Fibroblast of villous mesenchyme (primary cell): Measurements from ENCODE around the gene IGSF11. TPM values are rescaled to one million over a fixed set of nuclear protein-coding genes. Genes with fewer than 3 reads are reported as not detected.

ENCODE experiments used
- DNase-seq: peaks from one replicate; pipeline ENCODE4 v3.0.0-alpha.2; 2010; ENCODE audit warnings: low read depth
- H3K4me3 ChIP-seq: 2 replicates; pipeline ENCODE4 v1.5.1; 2011; ENCODE audit warnings: low read depth, mild to moderate bottlenecking, low read length
- total RNA-seq: library from RNA; depleted of rRNA; stranded (reverse); fragments of >200 nt; gene quantifications from 2 replicates; pipeline ENCODE4 v1.2.3, GENCODE V29; 2012
- TF ChIP-seq, protein P1 (sequence below): IDR thresholded peaks from 2 replicates; pipeline ENCODE4 v1.5.1; 2012; ENCODE audit warnings: low read depth, mild to moderate bottlenecking, low read length; ENCODE audit not compliant: insufficient read depth

The IGSF11 gene
- total RNA-seq, 1 donor, result under 0.01 TPM

DNA sequence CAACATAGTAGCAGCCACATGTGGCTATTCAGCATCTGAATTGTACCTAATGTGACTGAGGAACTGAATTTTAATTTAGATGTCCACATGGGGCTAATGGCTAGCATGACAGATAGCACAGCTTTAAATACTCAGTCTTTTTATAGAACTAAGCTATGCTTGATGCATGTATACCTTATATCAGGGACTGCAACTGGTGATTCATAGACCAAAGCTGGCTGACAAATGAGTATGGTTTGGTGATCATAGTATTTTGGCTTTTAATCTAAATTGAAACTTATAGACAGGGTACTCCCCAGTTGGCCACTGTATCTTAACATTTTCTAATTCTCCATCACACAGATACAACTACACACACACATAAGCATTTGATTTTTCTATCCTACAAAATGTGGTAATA, 83.6 kb downstream of the IGSF11 start:
- no peak for DNase-seq
- TF ChIP-seq, protein P1, sequence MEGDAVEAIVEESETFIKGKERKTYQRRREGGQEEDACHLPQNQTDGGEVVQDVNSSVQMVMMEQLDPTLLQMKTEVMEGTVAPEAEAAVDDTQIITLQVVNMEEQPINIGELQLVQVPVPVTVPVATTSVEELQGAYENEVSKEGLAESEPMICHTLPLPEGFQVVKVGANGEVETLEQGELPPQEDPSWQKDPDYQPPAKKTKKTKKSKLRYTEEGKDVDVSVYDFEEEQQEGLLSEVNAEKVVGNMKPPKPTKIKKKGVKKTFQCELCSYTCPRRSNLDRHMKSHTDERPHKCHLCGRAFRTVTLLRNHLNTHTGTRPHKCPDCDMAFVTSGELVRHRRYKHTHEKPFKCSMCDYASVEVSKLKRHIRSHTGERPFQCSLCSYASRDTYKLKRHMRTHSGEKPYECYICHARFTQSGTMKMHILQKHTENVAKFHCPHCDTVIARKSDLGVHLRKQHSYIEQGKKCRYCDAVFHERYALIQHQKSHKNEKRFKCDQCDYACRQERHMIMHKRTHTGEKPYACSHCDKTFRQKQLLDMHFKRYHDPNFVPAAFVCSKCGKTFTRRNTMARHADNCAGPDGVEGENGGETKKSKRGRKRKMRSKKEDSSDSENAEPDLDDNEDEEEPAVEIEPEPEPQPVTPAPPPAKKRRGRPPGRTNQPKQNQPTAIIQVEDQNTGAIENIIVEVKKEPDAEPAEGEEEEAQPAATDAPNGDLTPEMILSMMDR, result no peak
- no peak overlapping the region for H3K4me3 ChIP-seq

DNA sequence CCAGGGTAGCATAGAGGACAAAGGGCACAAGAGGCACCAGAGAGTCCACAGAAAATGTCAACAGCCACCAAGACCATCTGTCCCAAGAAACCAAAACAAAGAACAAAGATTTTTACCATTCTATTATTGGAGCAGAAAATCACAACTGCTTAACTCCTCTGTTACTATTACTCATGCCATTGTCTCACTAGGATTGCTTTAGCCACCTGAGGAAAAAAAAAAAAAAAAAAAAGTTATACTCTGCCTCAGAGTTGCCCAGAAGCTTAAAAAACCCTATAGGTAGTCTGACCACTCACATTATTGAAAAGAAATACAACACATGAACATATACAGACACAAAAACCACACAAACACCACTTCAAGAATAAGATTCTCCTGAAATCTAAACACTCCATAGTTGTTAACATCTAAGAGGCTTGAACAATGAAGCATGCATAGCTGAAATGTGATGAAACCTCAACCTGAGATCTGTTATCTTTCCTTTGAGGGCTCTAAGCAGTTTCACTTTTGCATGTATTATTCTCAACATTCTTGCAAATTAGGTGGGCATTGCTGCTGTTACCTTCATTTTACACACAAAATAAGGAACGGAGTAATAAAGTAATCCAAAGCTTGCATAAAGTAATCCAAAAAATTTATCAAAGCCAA, 85.4 kb downstream of the IGSF11 start:
- TF ChIP-seq, protein P1, result no peak
- no peak overlapping the region for H3K4me3 ChIP-seq
- DNase-seq, result no peak

DNA sequence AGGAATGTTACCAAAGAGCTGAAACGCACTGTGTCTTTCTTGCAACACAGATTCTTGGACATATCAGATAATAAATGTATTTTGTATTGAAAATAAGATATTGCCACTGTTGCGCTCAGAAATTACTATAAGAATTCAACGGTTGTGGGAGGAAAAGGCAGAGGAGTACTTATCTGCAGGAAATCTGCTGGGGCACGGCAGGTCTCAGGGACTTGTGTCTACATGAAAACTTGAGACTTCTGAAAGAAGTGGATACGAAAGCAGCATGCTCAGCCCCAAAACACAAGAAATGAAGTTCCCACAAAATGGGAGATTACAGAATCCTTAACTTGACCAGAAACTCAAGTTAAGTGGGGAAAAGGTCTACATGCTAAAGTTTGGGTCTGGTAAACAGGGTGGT, 86.5 kb downstream of the IGSF11 start:
- H3K4me3 ChIP-seq, result no peak overlapping the region
- DNase-seq, result no peak
- TF ChIP-seq, protein P1, result no peak

DNA sequence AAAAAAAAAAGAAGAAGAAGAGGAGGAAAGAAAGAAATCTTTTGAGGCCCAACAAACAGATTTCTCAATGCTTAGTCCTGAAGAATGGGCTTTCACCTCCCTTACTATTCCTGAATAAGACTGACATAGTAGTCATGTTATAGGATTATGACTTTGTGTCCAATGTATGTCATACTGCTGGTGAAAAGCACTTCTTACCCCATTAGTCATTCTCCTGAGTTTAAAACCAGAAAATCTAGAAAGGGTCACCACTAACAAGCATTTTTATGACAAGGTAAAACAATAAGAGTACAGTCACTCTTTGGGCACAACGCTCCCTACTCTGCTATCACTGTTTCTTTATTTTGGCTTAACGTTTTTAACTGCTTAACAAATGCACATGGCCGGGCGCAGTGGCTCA, 88.2 kb downstream of the IGSF11 start:
- DNase-seq, result no peak
- H3K4me3 ChIP-seq, result no peak overlapping the region
- TF ChIP-seq, protein P1, result no peak

DNA sequence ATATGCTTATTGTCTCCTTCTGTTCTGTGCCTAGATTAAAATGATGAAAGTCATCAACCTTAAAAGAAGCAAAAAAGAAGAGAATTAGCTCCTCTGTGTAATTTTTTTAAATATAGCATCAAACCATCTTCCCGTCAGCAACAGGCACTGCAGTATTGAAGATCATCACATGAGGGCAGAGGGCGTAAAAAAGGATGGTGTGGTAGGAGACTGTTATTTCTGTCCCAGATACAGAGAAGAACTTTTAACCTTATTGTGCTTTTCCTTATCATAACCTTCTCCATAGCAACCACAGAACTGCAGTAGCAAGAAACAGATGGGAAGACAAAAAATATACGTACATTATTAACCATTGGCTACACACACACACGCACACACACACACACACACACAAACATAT, 88.8 kb downstream of the IGSF11 start:
- TF ChIP-seq, protein P1, result no peak
- DNase-seq, result no peak
- no peak overlapping the region for H3K4me3 ChIP-seq

DNA sequence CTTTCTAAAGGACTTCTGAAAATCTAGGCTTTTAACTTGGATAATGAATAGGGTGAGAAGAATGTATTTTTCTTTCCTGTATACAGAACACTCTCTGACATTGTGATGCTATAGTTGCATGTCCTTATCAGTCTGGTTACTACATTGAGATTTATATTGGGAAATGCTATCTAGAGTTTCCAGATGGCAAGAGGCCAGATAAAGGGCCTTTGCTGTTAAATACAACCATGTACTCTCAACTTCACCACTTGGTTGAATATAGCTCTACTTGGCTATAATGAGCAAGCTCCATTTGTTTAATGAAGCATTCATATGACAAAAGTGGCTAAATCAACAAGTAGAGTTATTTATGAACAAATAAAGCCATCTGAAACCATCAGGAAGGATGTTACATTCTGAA, 91.0 kb downstream of the IGSF11 start:
- no peak for DNase-seq
- TF ChIP-seq, protein P1, result no peak
- no peak overlapping the region for H3K4me3 ChIP-seq

DNA sequence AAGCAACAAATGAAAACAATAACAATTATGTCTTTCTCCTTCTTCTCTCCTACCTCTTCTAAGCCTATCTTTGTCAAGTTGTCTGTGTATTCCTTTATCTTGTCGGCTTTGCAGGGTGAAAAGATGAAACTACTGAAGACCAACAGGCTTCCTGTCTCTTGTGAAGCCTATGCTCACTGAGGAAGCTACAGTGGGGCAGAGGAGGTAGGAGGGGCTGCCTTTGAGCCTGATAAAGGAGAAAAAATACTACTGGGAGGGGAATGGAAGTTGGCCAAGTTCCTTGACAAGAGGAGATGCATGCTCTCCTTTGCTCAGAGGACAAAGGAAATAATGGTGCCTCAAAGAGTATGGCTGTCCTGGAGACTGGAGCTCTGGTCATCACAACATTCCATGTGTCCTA, 92.0 kb downstream of the IGSF11 start:
- DNase-seq, result no peak
- H3K4me3 ChIP-seq, result no peak overlapping the region
- TF ChIP-seq, protein P1, result no peak
